Panc1 (cell line): ENCODE measurements around the gene UBASH3B. TPM values are rescaled to one million over a fixed set of nuclear protein-coding genes. Genes with fewer than 3 reads are reported as not detected.

Experiments used
- ATAC-seq: fragments of 200-7000 bp; cut with Tn5 transposase; 2 replicates; pipeline ENCODE4 v1.9.1; 2020; ENCODE audit warnings: mild to moderate bottlenecking, moderate library complexity
- BruUV-seq: library from RNA; stranded (reverse); fragments of 400-500 nt; replicated peaks from 2 replicates; lab custom pipeline; 2021; lab: Mats Ljungman, UMichigan
- CTCF ChIA-PET: fragments of 300-600 bp; sonication (Branson Sonifier 250); formaldehyde crosslinking; loops from one replicate; lab custom pipeline; 2022; ENCODE audit warnings: antibody characterized with exemption; lab: Charles Lee
- POLR2A ChIA-PET: fragments of 300-600 bp; sonication (Branson Sonifier 250); formaldehyde crosslinking; loops from one replicate; lab custom pipeline; 2022; ENCODE audit warnings: antibody characterized with exemption; lab: Charles Lee
- DNase-seq: peaks from one replicate; pipeline ENCODE4 v3.0.0-alpha.2; 2010; ENCODE audit warnings: low read depth, low spot score
- H3K27ac ChIP-seq: 2 replicates; pipeline ENCODE4 v1.5.1; 2011; ENCODE audit warnings: mild to moderate bottlenecking, low read length, inconsistent platforms
- H3K27me3 ChIP-seq: fragments of 200-500 bp; sonication (Bioruptor generic); 2 replicates; pipeline ENCODE4 v1.6.0; 2014; ENCODE audit warnings: low read length, inconsistent platforms; ENCODE audit not compliant: control insufficient read depth, insufficient read depth
- H3K36me3 ChIP-seq: fragments of 200-500 bp; sonication (Bioruptor generic); 2 replicates; pipeline ENCODE4 v1.5.1; 2014; ENCODE audit warnings: inconsistent platforms, mild to moderate bottlenecking, low read length, moderate library complexity; ENCODE audit not compliant: control insufficient read depth, insufficient read depth
- H3K4me1 ChIP-seq: 2 replicates; pipeline ENCODE4 v1.5.1; 2011; ENCODE audit warnings: inconsistent platforms, mild to moderate bottlenecking, low read length, moderate library complexity; ENCODE audit not compliant: control insufficient read depth, insufficient read depth
- H3K4me3 ChIP-seq, 2 experiments: 2 replicates each; pipeline ENCODE4 v1.5.1; 2011 to 2012; ENCODE audit warnings: low read depth in 2 of 2, low read length in 2 of 2, mild to moderate bottlenecking in 2 of 2, inconsistent platforms in 1 of 2, moderate library complexity in 1 of 2
- H3K9me3 ChIP-seq: fragments of 200-500 bp; sonication (Bioruptor generic); 2 replicates; pipeline ENCODE4 v1.5.1; 2014; ENCODE audit warnings: low read depth, mild to moderate bottlenecking, inconsistent platforms, low read length, moderate library complexity; ENCODE audit not compliant: control insufficient read depth, insufficient read depth
- CTCF ChIP-seq: fragments of 450-650 bp; IDR thresholded peaks from 2 replicates; pipeline ENCODE4 v1.5.1; 2017; ENCODE audit warnings: mild to moderate bottlenecking
- POLR2AphosphoS5 ChIP-seq: IDR thresholded peaks from 2 replicates; pipeline ENCODE4 v1.6.1; 2012; ENCODE audit warnings: mild to moderate bottlenecking, low read depth, low read length, moderate library complexity
- REST ChIP-seq, 2 experiments: IDR thresholded peaks; 2 replicates each; pipeline ENCODE4 v1.6.1; 2011 to 2012; ENCODE audit warnings: low read depth in 2 of 2, control low read depth in 1 of 2, low read length in 1 of 2, mild to moderate bottlenecking in 1 of 2, moderate library complexity in 1 of 2; ENCODE audit not compliant: insufficient read depth in 1 of 2
- SIN3A ChIP-seq: IDR thresholded peaks from 2 replicates; pipeline ENCODE4 v1.6.1; 2012; ENCODE audit warnings: low read depth, mild to moderate bottlenecking, low read length, moderate library complexity, borderline replicate concordance; ENCODE audit not compliant: insufficient read depth
- TCF7L2 ChIP-seq: IDR thresholded peaks from 2 replicates; pipeline ENCODE4 v1.6.1; 2011; ENCODE audit warnings: mild to moderate bottlenecking, low read depth, low read length, inconsistent platforms
- in situ Hi-C: cut with HindIII; loops from 2 replicates; pipeline ENCODE4 v1.10.0; 2016; ENCODE audit warnings: low sequenced_read_pairs, low pct_unique_long_range_greater_than_20kb
- intact Hi-C: fragments of 100-400 bp; cut with micrococcal nuclease; formaldehyde crosslinking; loops from one replicate; pipeline ENCODE4 v1.10.0; 2022; ENCODE audit not compliant: unreplicated experiment
- total RNA-seq: library from RNA; stranded (reverse); gene quantifications from one replicate; pipeline ENCODE4 v1.2.1, GENCODE V29; 2021; ENCODE audit not compliant: unreplicated experiment

The UBASH3B gene
- total RNA-seq, 1 experiment from 2014 or later: 55.1 TPM

GRCh38 chr11:122758974-122759373, 103.5 kb downstream of the UBASH3B start:
- ChIA-PET CTCF (interaction anchor here (1.3 kb wide), 1 partner anchor 11 kb away, joined by 3 read pairs; no protein-coding TSS in a partner anchor), POLR2A (interaction anchor here (0.8 kb wide), 1 partner anchor 11 kb away, joined by 3 read pairs; no protein-coding TSS in a partner anchor)
- in situ Hi-C loops: no loop called here
- no peaks in the 10 kb centered on the region for H3K27me3 ChIP-seq
- no TSS peak for BruUV-seq
- no peaks in the 10 kb centered on the region for H3K36me3 ChIP-seq
- H3K4me3 ChIP-seq: no peak overlapping the region
- DNase-seq (no peak), ATAC-seq (no peak)
- no peaks in the 10 kb centered on the region for H3K9me3 ChIP-seq
- no peaks in the 10 kb centered on the region for H3K4me1 ChIP-seq
- intact Hi-C loops: no loop called here
- TF ChIP-seq REST (IDR thresholded peaks at IDR 0.05; ENCODE audit: insufficient read depth in 1 of 2, low read depth in 2 of 2, low read length in 1 of 2) (no peak), POLR2AphosphoS5 (no peak)
- H3K27ac ChIP-seq: no peak overlapping the region

- Histone ChIP-seq H3K27ac (no peak overlapping the region), H3K9me3 (no peaks in the 10 kb centered on the region), H3K4me3 (no peak overlapping the region), H3K4me1 (no peaks in the 10 kb centered on the region), H3K36me3 (no peaks in the 10 kb centered on the region), H3K27me3 (no peaks in the 10 kb centered on the region)
- in situ Hi-C loops: no loop called here
- no TSS peak for BruUV-seq
- no peak for DNase-seq
- no peak for ATAC-seq
- POLR2A ChIA-PET: no interaction called here
- no peak for TF ChIP-seq CTCF
- TF ChIP-seq POLR2AphosphoS5: no peak
- TF ChIP-seq TCF7L2: no peak
- TF ChIP-seq SIN3A: no peak
- intact Hi-C loops: no loop called here
- CTCF ChIA-PET: interaction anchor here (0.9 kb wide), 1 partner anchor 42 kb away, joined by 3 read pairs; no protein-coding TSS in a partner anchor
Measured at GRCh38 chr11:122763108-122763507, 107.6 kb downstream of the UBASH3B start.

GRCh38 chr11:122764371-122765090, 109.0 kb downstream of the UBASH3B start:
- TF ChIP-seq REST (IDR thresholded peaks at IDR 0.05; ENCODE audit: insufficient read depth in 1 of 2, low read depth in 2 of 2, low read length in 1 of 2): no peak
- no peak for TF ChIP-seq POLR2AphosphoS5
- TF ChIP-seq SIN3A: no peak
- TF ChIP-seq TCF7L2: no peak
- TF ChIP-seq CTCF: no peak
- Histone ChIP-seq H3K36me3 (no peaks in the 10 kb centered on the region), H3K27ac (no peak overlapping the region), H3K9me3 (no peaks in the 10 kb centered on the region), H3K4me1 (no peaks in the 10 kb centered on the region), H3K4me3 (no peak overlapping the region), H3K27me3 (no peaks in the 10 kb centered on the region)
- no peak for DNase-seq
- in situ Hi-C loops: no loop called here
- POLR2A ChIA-PET: interaction anchor here (0.6 kb wide), 1 partner anchor 185 kb away, joined by 3 read pairs; no protein-coding TSS in a partner anchor
- CTCF ChIA-PET: interaction anchor here (0.5 to 1.2 kb wide), 3 partner anchors 71 to 193 kb away, joined by 3 to 9 read pairs (median 3); no protein-coding TSS in a partner anchor
- intact Hi-C loops: no loop called here
- no peak for ATAC-seq
- BruUV-seq: no TSS peak
